ENCODE data around the gene INSL4.

The INSL4 gene

DNA sequence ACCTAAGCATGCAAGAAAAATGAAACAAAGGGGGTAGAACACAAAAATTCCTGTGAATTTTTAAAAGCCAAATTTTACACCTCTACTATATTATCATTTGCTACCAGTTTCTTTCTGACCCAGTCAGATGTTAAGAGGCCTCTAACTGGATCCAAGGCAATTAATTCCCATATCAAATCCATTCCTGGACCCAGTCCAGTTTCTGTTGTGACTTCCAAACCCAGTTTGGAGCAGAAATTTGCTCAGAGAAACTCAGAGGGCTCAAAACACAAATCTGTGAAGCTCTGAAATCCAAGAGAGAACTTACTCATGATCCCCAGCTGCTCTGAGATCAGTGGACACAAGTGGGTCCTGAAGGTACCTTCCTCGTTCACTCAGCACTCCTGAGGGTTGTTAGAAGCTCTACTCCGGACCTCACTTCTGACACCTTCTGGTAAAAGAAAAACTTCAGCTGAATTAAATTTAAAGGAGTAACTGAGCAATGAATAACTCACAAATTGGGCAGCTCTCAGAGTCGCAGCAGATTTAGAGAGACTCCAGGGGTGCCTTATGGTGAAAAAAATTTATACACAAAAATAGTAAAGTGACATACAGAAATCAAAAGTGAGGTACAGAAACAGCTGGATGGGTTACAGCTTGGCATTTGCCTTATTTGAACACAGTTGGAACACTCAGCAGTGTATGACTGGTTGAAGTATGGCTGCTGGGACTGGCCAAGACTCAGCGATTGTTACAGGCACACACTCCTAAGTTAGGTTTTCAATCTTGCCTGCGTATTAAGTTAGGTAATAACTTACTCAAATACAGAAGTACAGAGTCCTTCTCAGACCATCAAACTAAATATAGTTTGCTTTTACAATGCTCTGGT is 32.4 kb downstream of the INSL4 start:
- TF ChIP-seq POLR2A (IDR thresholded peaks at IDR 0.05; ENCODE audit: low read depth, low read length) = no peak
- TF ChIP-seq TAF1 (IDR thresholded peaks at IDR 0.05; ENCODE audit: borderline replicate concordance, low read depth, low read length) = no peak
- no peak for TF ChIP-seq POLR2AphosphoS5 (IDR thresholded peaks at IDR 0.05; ENCODE audit: low read depth, low read length)
- FAIRE-seq (no peak), DNase-seq (ENCODE audit: insufficient read length) (no peak)

DNA sequence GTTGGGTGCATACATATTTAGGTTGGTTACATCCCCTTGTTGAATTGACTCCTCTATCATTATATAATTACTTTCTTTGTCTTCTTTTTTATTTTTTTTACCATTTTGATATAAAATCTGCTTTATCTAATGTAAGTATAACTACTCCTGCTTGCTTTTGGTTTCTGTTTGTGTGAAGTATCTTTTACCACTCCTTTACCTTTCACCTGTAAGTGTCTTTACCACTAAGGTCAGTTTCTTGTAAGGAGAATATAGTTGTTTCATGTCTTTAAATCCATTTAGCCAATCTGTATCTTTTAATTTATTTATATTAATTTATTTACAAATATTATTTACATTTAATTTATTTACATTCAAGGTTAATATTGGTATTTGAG is 33.0 kb downstream of the INSL4 start:
- no peak for DNase-seq (ENCODE audit: insufficient read length)
- no peak for TF ChIP-seq POLR2A (IDR thresholded peaks at IDR 0.05; ENCODE audit: low read depth, low read length)
- TF ChIP-seq TAF1 (IDR thresholded peaks at IDR 0.05; ENCODE audit: borderline replicate concordance, low read depth, low read length) = no peak
- no peak for TF ChIP-seq POLR2AphosphoS5 (IDR thresholded peaks at IDR 0.05; ENCODE audit: low read depth, low read length)
- no peak for FAIRE-seq

DNA sequence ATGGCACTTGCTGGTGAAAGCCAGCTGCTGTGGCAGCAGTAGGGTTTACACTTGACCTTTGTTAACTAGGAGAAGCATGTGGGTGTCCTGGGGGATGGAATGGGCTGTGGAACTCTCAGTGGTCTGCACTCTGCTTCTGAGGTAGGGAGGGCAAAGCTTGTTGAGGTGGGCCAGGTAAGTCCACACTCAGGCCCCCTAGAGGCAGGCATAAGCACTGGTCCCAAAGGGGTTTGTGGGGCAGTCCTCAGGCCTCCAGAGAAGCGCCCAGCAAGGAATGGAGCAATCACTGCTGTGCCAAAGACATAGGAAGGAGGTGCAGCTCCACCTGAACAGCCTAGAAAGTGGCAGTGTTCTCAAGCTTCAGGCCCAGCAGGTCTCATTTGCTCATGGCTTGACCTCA is 34.7 kb downstream of the INSL4 start:
- no peak for TF ChIP-seq TAF1 (IDR thresholded peaks at IDR 0.05; ENCODE audit: borderline replicate concordance, low read depth, low read length)
- no peak for TF ChIP-seq POLR2AphosphoS5 (IDR thresholded peaks at IDR 0.05; ENCODE audit: low read depth, low read length)
- TF ChIP-seq POLR2A (IDR thresholded peaks at IDR 0.05; ENCODE audit: low read depth, low read length) = no peak
- DNase-seq (ENCODE audit: insufficient read length) (no peak), FAIRE-seq (no peak)

DNA sequence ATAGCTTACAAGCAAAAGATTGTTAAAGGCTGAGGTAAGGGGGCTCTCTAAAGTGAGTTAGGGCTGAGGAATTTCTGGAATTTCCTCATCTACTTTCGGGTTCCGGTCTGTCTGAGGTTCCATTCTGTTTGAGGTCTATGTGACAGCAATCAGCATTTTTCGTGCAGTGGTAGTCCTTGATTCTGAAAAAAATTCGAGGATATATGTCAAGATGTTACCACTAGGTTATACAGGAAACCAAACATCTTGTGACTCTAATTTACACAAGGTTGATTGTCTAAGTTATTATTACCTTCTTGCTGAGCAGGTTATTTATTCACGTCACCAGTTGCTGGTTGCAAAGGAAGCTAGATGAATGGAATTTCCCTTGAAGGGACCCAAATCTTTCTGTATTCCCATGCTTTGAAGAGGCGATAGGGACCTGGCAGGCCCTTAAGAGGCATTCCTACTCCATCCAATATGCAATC is 38.1 kb downstream of the INSL4 start:
- FAIRE-seq = no peak
- TF ChIP-seq POLR2A (IDR thresholded peaks at IDR 0.05; ENCODE audit: low read depth, low read length) = no peak
- no peak for TF ChIP-seq TAF1 (IDR thresholded peaks at IDR 0.05; ENCODE audit: borderline replicate concordance, low read depth, low read length)
- DNase-seq (ENCODE audit: insufficient read length) = no peak

DNA sequence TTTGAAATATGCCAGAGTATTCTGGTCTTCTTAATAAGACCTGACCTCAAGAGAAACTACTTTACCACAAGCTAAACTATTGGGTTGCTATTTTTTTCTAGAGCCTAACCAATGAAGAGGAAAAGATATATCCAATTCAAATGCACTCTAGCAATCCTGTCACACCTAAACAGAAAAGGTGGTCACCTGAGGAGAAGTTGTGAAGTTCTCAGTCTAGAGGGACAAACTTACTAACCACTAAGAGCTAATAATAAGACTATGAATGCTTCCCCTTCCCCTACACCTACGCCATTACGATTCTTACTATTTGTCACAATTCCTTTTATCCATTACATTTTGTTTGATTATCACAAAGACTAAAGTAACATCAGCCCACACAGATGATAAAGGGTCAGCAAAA is 43.6 kb downstream of the INSL4 start:
- peak; percentile 74 for FAIRE-seq
- TF ChIP-seq TAF1 (IDR thresholded peaks at IDR 0.05; ENCODE audit: borderline replicate concordance, low read depth, low read length) (no peak), POLR2AphosphoS5 (IDR thresholded peaks at IDR 0.05; ENCODE audit: low read depth, low read length) (no peak), POLR2A (IDR thresholded peaks at IDR 0.05; ENCODE audit: low read depth, low read length) (no peak)

DNA sequence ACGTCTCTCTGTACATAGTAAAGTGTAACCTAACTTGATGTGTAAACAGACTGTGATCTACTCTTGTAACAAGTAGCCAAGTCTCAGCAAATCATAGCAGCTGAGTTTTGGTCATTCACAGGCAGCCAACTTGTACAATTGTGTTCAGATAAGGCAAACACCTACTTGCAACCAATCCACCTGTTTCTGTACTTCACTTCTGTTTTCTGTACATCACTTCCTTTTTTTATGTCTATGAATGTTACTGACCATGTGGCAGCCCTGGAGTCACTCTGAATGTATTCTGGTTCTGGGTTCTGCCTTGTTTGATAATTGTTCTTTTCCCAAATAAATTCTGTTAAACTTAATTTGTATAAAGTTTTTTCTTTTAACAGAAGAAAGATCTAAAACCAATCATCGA is 47.3 kb downstream of the INSL4 start:
- DNase-seq (ENCODE audit: insufficient read length) (no peak), FAIRE-seq (peak; percentile 77)
- TF ChIP-seq POLR2AphosphoS5 (IDR thresholded peaks at IDR 0.05; ENCODE audit: low read depth, low read length) (no peak), TAF1 (IDR thresholded peaks at IDR 0.05; ENCODE audit: borderline replicate concordance, low read depth, low read length) (no peak), POLR2A (IDR thresholded peaks at IDR 0.05; ENCODE audit: low read depth, low read length) (no peak)

More for the DNA sequence above, 43.6 kb downstream of the INSL4 start:
- DNase-seq (ENCODE audit: insufficient read length) = no peak
